ENCODE measurements around the gene ARRDC1. TPM values are rescaled to one million over a fixed set of nuclear protein-coding genes. Genes with fewer than 3 reads are reported as not detected.

The ARRDC1 gene
- polyA plus RNA-seq, 2 of the 4 experiments (the other 2 are of a cell fraction) = 20.7 to 22.5 TPM

GRCh38 chr9:137642118-137642601 is 36.7 kb downstream of the ARRDC1 start:
- no peak for FAIRE-seq
- ChIA-PET POLR2A (no interaction called here), CTCF (interaction anchor here (0.8 to 1.1 kb wide), 3 partner anchors 8 to 61 kb away, joined by 3 read pairs; no protein-coding TSS in a partner anchor)
- H3K4me1 ChIP-seq = no peaks in the 10 kb centered on the region
- no peak for DNase-seq (ENCODE audit: low read depth in 1 of 2, low spot score in 1 of 2)
- TF ChIP-seq POLR2AphosphoS2 (conservative IDR thresholded peaks at IDR 0.05; ENCODE audit: low read length) = no peak
- TF ChIP-seq NPAS2 (CRISPR knock-in tag; IDR thresholded peaks at IDR 0.05; ENCODE audit: borderline replicate concordance) = no peak
- no peak for TF ChIP-seq RCOR1 (IDR thresholded peaks at IDR 0.05; ENCODE audit: low read depth, low read length)
- no peak for TF ChIP-seq SREBF2 (IDR thresholded peaks at IDR 0.05)
- no peak for TF ChIP-seq CHD4 (IDR thresholded peaks at IDR 0.05; ENCODE audit: borderline replicate concordance)
- no peak for TF ChIP-seq ZC3H11A (IDR thresholded peaks at IDR 0.05)
- no peak for TF ChIP-seq HDAC2 (IDR thresholded peaks at IDR 0.05)
- no peak for TF ChIP-seq E2F6 (IDR thresholded peaks at IDR 0.05; ENCODE audit: borderline replicate concordance, low read depth)
- no peak for TF ChIP-seq FOSB (CRISPR knock-in tag; IDR thresholded peaks at IDR 0.05)
- no peak for TF ChIP-seq FOSL2 (IDR thresholded peaks at IDR 0.05)
- no peak for TF ChIP-seq FOSL2 (CRISPR knock-in tag; IDR thresholded peaks at IDR 0.05)
- no peak for TF ChIP-seq KDM5A (IDR thresholded peaks at IDR 0.05)
- TF ChIP-seq PHF8 (IDR thresholded peaks at IDR 0.05; ENCODE audit: borderline replicate concordance, low read depth) = no peak
- TF ChIP-seq ATOH8 (CRISPR knock-in tag; IDR thresholded peaks at IDR 0.05; ENCODE audit: low read depth) = no peak
- TF ChIP-seq SMC3 (IDR thresholded peaks at IDR 0.05) = no peak
- TF ChIP-seq BHLHE40 (IDR thresholded peaks at IDR 0.05; ENCODE audit: low read depth, low read length) = no peak
- no peak for TF ChIP-seq ESRRA (IDR thresholded peaks at IDR 0.05; ENCODE audit: borderline replicate concordance, low read length)
- TF ChIP-seq HEYL (CRISPR knock-in tag; IDR thresholded peaks at IDR 0.05) = no peak
- TF ChIP-seq GATA3 (IDR thresholded peaks at IDR 0.05; ENCODE audit: borderline replicate concordance) = no peak
- no peaks in the 10 kb centered on the region for H3K9me3 ChIP-seq
- H3K4me3 ChIP-seq = no peak overlapping the region
- ATAC-seq = no peak
- WGBS (ENCODE audit: missing lambda C conversion rate) = 95% methylated on average over 10 of the region's 10 CpGs
- H3K27ac ChIP-seq = no peak overlapping the region
- no peak overlapping the region for H3K4me2 ChIP-seq

- Histone ChIP-seq H3K4me1 (no peaks in the 10 kb centered on the region), H3K4me3 (no peak overlapping the region), H3K9me3 (no peaks in the 10 kb centered on the region), H3K4me2 (no peak overlapping the region), H3K27ac (no peak overlapping the region)
- DNase-seq (ENCODE audit: low read depth in 1 of 2, low spot score in 1 of 2) (no peak), ATAC-seq (no peak), FAIRE-seq (no peak)
- 93% methylated on average over 5 of the region's 5 CpGs for WGBS (ENCODE audit: missing lambda C conversion rate)
- POLR2A ChIA-PET = no interaction called here
- TF ChIP-seq FOXS1 (CRISPR knock-in tag; IDR thresholded peaks at IDR 0.05) (no peak), POLR2A (IDR thresholded peaks at IDR 0.05; ENCODE audit: low read length) (no peak), BCL3 (IDR thresholded peaks at IDR 0.05) (no peak), ZSCAN20 (CRISPR knock-in tag; IDR thresholded peaks at IDR 0.05) (no peak), HMGXB4 (CRISPR knock-in tag; IDR thresholded peaks at IDR 0.05; ENCODE audit: borderline replicate concordance) (no peak), KDM5A (IDR thresholded peaks at IDR 0.05) (no peak), MAFK (IDR thresholded peaks at IDR 0.05; ENCODE audit: partially characterized antibody) (no peak), FOSB (CRISPR knock-in tag; IDR thresholded peaks at IDR 0.05) (no peak), CTCF (IDR thresholded peaks at IDR 0.05) (no peak), JUNB (IDR thresholded peaks at IDR 0.05) (no peak), HDAC2 (IDR thresholded peaks at IDR 0.05) (no peak), GATA3 (IDR thresholded peaks at IDR 0.05; ENCODE audit: borderline replicate concordance) (no peak), PBX3 (IDR thresholded peaks at IDR 0.05) (no peak)
- CTCF ChIA-PET = interaction anchor here (0.7 to 1.1 kb wide), 3 partner anchors 13 to 69 kb away, joined by 3 read pairs; no protein-coding TSS in a partner anchor
Observed at GRCh38 chr9:137642892-137643291, 37.4 kb downstream of the ARRDC1 start.

Data from A549 (cell line).